ENCODE results near the gene PLXNA2. TPM values are rescaled to one million over a fixed set of nuclear protein-coding genes. Genes with fewer than 3 reads are reported as not detected.

The PLXNA2 gene
- total RNA-seq, 2 experiments from 2014 or later = 0.15 to 0.26 TPM

DNA sequence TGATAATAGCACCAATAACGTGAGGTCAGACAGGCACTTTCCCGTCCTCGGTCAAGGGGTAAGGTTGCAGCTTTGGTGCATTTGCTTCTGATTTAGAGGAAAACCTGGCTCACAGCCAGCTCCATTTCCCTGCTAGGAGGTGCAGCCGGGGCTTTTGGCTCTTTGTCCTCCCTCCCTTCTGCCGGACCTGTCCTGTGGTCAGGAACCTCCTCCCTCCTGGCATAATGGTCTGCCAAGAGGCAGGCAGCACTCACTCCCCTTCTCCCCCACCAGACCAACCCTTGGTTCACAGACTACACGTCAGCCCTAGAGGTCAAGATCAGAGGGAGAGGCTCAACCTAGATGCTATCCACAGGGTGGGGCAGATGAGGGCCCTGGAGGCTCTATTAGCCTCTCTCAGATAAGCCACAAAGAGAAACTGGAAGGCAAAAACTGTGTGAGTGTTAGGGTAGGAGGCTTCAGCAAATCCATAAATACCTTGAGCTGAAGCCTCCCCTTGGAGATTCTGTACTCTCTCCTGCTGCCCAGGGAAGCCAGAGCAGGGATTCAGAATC is 64.8 kb downstream of the PLXNA2 start:
- Mint-ChIP-seq H3K9me3 (ENCODE audit: low read depth) (no peaks in the 10 kb centered on the region), H3K4me1 (peaks cover under 1% of the 10 kb centered on the region), H3K4me3 (no peak overlapping the region), H3K27ac (no peak overlapping the region), H3K36me3 (no peaks in the 10 kb centered on the region), H3K27me3 (peaks cover 25% of the 10 kb centered on the region)
- CTCF ChIA-PET = interaction anchor here (1.2 kb wide), 1 partner anchor 20 kb away, joined by 3 read pairs; no protein-coding TSS in a partner anchor
- ATAC-seq (no peak), DNase-seq (no peak)

DNA sequence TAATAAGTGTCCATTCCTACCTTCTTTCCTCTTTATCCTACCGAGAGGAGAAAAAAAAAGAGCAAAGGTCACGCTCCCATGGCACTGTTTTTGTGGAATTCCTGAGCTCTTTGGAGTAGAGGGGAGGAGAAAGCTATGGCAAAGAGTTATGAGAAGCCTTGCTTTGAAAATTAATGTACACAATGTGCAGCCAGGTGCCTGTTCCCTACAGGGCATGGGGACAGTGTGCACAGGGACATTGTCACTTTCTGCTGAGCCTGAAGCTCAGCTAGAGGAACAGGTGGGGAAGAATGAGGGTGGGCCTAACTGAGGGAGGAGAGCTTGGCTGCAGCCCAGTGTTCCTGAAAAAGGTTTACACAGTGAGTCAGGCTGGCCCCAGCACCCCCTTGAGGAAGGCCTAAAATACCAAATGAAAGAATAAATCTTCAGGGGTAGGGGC is 66.1 kb downstream of the PLXNA2 start:
- Mint-ChIP-seq H3K27me3 (peaks cover 25% of the 10 kb centered on the region), H3K4me3 (no peak overlapping the region), H3K4me1 (no peaks in the 10 kb centered on the region), H3K36me3 (no peaks in the 10 kb centered on the region), H3K27ac (no peak overlapping the region), H3K9me3 (ENCODE audit: low read depth) (no peaks in the 10 kb centered on the region)
- ATAC-seq (no peak), DNase-seq (no peak)
- CTCF ChIA-PET = interaction anchor here (1.2 kb wide), 1 partner anchor 19 kb away, joined by 3 read pairs; no protein-coding TSS in a partner anchor

DNA sequence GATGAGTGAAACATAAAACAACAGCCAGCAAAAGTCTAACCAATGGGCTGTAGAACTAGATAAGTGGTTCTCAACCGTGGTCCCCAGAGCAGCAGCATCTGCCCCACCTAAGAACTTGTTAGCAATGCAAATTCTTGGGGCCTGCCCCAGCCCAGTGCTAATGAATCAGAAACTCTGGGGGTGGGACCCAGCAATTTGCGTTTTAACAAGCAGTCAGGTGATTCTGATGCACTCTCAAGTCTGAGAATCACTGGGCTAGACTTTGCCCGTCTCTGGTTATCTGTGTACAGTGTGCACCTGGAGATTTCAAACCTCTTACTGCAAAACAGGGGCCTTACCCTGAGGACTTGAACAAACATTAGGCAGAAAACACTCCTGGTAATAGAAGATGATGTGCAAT is 66.5 kb downstream of the PLXNA2 start:
- H3K9me3 Mint-ChIP-seq (ENCODE audit: low read depth) = no peaks in the 10 kb centered on the region
- no peak for ATAC-seq
- DNase-seq = no peak
- peaks cover 25% of the 10 kb centered on the region for H3K27me3 Mint-ChIP-seq
- CTCF ChIA-PET = no interaction called here
- no peak overlapping the region for H3K4me3 Mint-ChIP-seq
- H3K4me1 Mint-ChIP-seq = no peaks in the 10 kb centered on the region
- no peak overlapping the region for H3K27ac Mint-ChIP-seq
- H3K36me3 Mint-ChIP-seq = no peaks in the 10 kb centered on the region

DNA sequence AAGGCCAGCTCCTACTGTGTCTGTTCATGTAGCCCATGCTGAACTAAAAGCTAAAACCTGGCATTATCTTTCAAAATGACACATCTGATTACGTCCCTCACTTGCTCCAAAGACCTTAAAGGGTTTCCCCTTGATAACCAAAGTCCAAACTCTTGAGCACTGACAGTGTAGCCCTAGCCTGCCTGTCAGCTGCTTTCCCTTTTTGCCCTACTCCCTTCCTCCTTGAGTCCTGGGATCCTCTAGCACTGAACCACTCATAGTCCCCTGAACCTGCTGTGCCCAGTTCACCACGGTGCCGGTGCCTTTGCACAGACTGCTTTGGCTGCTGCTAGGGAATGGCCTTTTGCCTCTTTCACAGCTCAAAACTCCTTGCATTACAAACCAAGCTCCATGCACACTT is 67.5 kb downstream of the PLXNA2 start:
- H3K27me3 Mint-ChIP-seq = peaks cover 19% of the 10 kb centered on the region
- H3K4me1 Mint-ChIP-seq = no peaks in the 10 kb centered on the region
- no peaks in the 10 kb centered on the region for H3K36me3 Mint-ChIP-seq

DNA sequence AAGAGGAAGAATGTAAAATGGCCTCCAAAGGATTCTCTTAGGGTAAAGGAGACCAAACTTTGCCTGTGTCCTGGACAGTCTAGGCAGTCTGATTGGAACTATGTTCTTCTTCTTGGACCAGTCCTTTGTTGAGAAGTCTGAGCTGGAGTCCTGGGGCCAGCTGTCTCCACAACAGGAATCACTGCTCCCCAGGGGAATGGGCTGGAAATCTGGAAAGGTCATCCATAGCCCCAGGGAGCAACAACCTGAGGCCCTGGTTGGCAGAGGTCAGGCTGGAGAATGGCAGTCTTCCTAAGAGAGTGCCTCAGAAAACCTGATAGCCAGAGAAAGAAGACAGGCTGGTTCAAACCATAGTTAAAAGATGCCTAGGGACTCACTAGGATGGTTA is 68.7 kb downstream of the PLXNA2 start:
- no peak for DNase-seq
- CTCF ChIA-PET = no interaction called here
- ATAC-seq = no peak
- peaks cover 16% of the 10 kb centered on the region for H3K27me3 Mint-ChIP-seq
- no peak overlapping the region for H3K27ac Mint-ChIP-seq
- H3K4me3 Mint-ChIP-seq = no peak overlapping the region
- no peaks in the 10 kb centered on the region for H3K4me1 Mint-ChIP-seq
- no peaks in the 10 kb centered on the region for H3K9me3 Mint-ChIP-seq (ENCODE audit: low read depth)
- H3K36me3 Mint-ChIP-seq = no peaks in the 10 kb centered on the region

More for the DNA sequence above, 67.5 kb downstream of the PLXNA2 start:
- ATAC-seq (no peak), DNase-seq (no peak)
- H3K9me3 Mint-ChIP-seq (ENCODE audit: low read depth) = no peaks in the 10 kb centered on the region
- no peak overlapping the region for H3K27ac Mint-ChIP-seq
- H3K4me3 Mint-ChIP-seq = no peak overlapping the region
- CTCF ChIA-PET = no interaction called here

DNA sequence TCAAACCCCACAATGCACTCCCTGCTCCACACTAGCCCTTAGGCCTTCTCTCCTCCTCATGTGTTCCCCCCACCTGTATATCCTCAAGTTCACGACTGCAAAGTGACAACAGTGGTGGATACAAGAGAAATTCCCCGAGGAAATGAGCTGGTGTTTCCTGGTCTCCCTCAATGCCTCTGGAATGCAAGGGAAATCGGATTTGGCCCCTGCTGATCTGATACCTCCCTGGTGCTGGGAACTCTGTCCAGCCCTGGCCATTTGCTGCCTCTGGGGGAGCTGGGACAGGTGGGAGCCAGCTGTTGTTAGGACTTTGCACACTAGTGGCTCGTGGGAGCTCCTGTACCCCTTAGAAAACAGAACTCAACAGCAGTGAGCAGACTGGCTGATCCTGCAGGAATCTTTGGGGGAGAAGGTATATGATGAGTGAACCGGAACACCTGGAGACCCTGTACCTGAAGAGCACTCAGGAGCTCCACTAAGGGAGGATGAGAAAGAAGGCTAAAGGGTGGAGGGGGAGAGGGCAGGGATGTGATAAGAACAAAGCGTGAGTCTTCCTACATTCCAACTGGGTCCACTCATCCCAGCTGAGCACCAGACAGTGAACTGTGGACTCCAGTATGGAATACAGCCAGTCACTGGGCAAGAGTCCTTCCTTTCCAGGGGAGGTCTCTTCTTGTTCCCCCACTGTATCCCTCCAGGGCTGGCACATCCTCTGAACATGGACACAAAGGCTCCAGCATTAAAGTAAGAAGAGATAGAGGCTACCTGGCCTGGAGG is 69.3 kb downstream of the PLXNA2 start:
- H3K4me1 Mint-ChIP-seq = no peaks in the 10 kb centered on the region
- no peak overlapping the region for H3K4me3 Mint-ChIP-seq
- no peaks in the 10 kb centered on the region for H3K9me3 Mint-ChIP-seq (ENCODE audit: low read depth)

DNA sequence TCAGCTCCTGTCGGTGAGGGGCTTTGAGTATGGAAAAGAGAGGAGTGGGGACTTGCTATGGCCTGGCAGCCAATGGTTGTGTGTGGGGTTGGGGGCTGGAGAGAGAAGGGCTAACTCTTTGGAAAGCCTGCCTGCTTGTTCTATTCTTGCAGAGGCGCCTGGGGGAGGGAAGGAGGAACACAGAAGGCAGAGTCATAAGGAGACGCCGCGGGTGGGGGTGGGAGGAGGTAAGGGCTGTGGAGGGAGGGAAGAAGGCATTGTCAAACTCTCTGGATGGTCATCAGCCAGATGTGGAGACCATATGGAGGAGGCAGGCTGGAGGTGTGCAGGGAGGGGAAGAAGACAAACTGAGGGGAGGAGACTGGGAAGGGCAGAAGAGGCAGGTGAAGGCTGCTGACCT is 70.0 kb downstream of the PLXNA2 start:
- CTCF ChIA-PET = no interaction called here
- ATAC-seq (no peak), DNase-seq (no peak)
- peaks cover 16% of the 10 kb centered on the region for H3K27me3 Mint-ChIP-seq
- H3K27ac Mint-ChIP-seq = no peak overlapping the region
- no peaks in the 10 kb centered on the region for H3K4me1 Mint-ChIP-seq
- H3K36me3 Mint-ChIP-seq = no peaks in the 10 kb centered on the region
- no peaks in the 10 kb centered on the region for H3K9me3 Mint-ChIP-seq (ENCODE audit: low read depth)
- H3K4me3 Mint-ChIP-seq = no peak overlapping the region

More for the DNA sequence above, 69.3 kb downstream of the PLXNA2 start:
- DNase-seq (no peak), ATAC-seq (no peak)
- peaks cover 14% of the 10 kb centered on the region for H3K27me3 Mint-ChIP-seq
- CTCF ChIA-PET = no interaction called here
- H3K36me3 Mint-ChIP-seq = no peaks in the 10 kb centered on the region
- H3K27ac Mint-ChIP-seq = no peak overlapping the region

DNA sequence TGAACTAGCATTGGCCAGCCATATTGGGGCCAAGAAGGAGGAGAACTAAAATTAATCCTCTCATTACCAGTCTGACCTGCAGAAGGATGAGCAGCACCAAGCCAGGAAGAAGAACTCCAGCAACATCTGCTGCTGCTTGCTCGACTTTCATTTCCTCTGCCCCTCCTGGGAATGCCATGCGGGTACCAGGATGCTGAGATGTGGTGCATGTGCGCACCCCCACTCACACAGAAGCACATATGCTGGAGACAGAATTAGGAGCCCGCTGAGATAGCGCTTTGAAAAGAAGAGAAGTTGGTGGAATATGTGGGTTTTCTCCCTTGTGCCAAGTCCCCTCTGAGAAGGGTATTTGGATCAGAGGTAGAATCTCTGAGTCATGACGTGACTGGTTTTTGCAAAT is 70.4 kb downstream of the PLXNA2 start:
- H3K4me1 Mint-ChIP-seq = no peaks in the 10 kb centered on the region
- no peaks in the 10 kb centered on the region for H3K36me3 Mint-ChIP-seq
- H3K27me3 Mint-ChIP-seq = peaks cover 13% of the 10 kb centered on the region
- DNase-seq (no peak), ATAC-seq (no peak)
- no peak overlapping the region for H3K4me3 Mint-ChIP-seq
- H3K9me3 Mint-ChIP-seq (ENCODE audit: low read depth) = no peaks in the 10 kb centered on the region
- no peak overlapping the region for H3K27ac Mint-ChIP-seq
- CTCF ChIA-PET = no interaction called here

DNA sequence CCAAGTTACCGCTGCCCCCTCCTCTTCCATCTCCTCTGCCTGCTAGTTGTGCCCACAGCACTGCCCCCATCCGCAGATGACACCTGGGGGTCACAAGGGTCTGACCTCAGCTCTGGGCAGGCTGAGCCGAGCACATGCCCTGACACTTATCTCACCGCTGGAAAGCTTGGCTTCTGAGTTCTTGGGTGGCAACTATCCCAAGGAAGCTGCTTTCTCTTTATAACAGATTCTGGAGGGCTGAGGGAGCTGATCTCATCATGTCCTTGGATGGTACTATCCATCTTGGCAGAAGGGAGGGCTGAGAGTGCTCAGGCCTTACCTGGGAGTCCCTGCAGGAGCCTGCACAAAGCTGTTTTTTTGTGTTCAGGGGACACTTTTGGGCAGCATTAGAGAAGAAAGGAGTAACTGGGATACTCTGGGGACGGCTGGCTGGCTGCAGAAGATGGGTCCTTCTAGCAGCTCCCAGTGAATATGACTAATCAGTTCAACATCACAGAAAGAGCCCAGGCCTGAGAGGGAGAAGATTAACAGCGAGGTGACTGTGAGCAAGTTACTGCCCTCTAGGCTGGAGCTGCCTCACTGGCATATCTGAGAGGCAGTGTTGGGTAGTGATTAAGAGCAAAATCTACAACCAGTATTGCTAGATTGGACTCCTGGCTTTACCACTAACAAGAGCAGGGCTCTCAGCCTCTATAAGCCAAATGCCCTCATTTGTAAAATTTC is 71.6 kb downstream of the PLXNA2 start:
- ATAC-seq = no peak
- H3K27me3 Mint-ChIP-seq = peaks cover 12% of the 10 kb centered on the region
- no peaks in the 10 kb centered on the region for H3K36me3 Mint-ChIP-seq
- no peaks in the 10 kb centered on the region for H3K9me3 Mint-ChIP-seq (ENCODE audit: low read depth)
- H3K4me3 Mint-ChIP-seq = no peak overlapping the region
- CTCF ChIA-PET = no interaction called here
- no peak overlapping the region for H3K27ac Mint-ChIP-seq
- H3K4me1 Mint-ChIP-seq = no peaks in the 10 kb centered on the region
- DNase-seq = no peak

DNA sequence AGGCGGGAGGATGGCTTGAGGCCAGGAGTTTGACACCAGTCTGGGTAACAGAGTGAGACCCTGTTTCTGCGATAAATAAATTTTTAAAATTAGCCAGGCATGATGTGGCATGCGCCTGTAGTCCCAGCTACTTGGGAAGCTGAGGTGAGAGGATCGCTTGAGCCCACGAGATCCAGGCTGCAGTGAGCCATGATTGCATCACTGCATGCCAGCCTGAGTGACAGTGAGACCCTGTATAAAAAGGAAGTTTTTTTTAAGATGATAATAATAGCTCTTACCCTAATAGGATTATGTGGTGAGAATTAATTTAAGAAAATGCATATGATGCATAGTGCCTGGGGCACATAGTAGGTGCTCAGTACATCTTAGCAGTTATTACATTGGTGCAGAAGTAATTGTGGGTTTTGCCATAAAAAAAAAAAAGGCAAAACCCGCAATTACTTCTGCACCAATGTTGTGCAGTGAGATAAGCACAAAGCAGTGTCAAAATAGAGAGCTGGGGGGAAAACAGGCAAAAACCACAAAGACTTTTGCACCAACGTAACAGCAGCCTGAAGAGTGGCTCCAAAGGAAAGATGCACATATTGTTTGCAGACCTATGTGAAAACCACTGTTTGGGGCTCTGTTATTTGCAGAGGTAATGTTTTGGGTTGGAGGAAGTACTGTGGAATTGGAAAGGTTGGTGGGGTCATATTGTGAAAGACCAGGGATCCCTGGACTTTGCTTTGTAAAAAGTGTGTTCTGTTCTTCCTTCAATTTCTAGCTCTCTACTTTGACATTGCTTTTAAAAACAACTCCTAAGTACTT is 72.4 kb downstream of the PLXNA2 start:
- Mint-ChIP-seq H3K36me3 (no peaks in the 10 kb centered on the region), H3K4me1 (no peaks in the 10 kb centered on the region), H3K27ac (no peak overlapping the region), H3K9me3 (ENCODE audit: low read depth) (no peaks in the 10 kb centered on the region), H3K4me3 (no peak overlapping the region), H3K27me3 (peaks cover 10% of the 10 kb centered on the region)
- DNase-seq (no peak), ATAC-seq (no peak)
- CTCF ChIA-PET = no interaction called here

DNA sequence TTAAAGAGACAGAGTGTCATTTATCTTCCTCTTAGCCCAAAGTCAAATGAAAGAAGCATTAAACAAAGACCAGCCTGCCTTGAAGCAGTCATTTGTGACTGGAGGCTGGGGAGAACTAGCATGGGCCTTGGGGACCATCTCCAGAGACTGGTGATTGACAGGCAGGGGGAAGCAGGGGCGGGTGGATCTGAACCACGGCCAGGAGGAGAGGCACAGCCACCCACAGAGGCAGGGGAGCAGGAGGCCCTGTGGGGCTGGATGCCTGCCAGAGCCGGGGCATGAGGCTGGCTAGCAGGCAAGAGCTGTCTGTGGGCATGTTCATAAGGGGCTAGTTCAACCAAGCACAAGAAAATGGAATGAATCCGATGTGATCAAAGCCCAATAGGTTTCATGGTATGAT is 73.9 kb downstream of the PLXNA2 start:
- Mint-ChIP-seq H3K9me3 (ENCODE audit: low read depth) (no peaks in the 10 kb centered on the region), H3K4me3 (no peak overlapping the region), H3K27ac (no peak overlapping the region), H3K27me3 (peaks cover 10% of the 10 kb centered on the region), H3K36me3 (no peaks in the 10 kb centered on the region), H3K4me1 (no peaks in the 10 kb centered on the region)
- CTCF ChIA-PET = no interaction called here
- DNase-seq (no peak), ATAC-seq (no peak)

DNA sequence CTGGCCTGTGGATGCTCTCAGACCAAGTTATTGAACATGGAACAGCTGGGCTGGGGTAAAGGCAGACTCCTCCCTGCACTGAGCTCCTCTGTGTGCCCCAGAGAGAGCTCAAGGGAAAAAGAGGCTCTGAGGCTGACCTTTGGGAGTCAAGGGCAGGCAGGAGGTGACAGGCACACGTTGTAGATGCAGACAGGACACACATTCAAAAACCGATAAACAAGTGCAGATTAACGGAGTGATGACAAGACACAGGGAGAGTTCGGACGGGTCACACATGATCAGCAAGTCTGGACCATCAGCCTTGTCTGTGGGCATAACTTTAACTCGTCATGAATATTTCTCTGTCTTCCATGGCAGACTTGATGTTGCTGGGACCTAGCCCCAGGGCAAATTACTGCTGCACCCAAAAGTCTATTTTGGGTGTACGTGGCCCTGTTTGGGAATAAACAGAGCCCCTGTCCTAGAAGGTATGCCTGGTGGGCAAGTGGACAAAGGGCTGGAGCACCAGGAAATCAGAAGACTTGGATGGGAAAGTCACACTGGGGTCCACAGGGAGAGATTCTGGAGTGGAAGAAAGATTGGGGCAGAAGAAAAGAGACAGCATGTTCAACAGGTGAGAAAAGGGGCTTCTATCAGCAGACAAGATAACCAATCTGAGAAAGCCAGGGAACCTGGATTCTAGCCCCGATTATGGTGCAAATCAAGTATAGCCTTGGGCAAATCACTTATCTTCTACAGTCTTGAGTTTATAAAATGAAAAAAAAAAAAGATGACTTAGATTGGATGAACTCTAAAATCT is 74.9 kb downstream of the PLXNA2 start:
- no peak overlapping the region for H3K4me3 Mint-ChIP-seq
- no peaks in the 10 kb centered on the region for H3K9me3 Mint-ChIP-seq (ENCODE audit: low read depth)
- DNase-seq = no peak
- CTCF ChIA-PET = no interaction called here
- H3K4me1 Mint-ChIP-seq = no peaks in the 10 kb centered on the region
- no peak for ATAC-seq
- no peak overlapping the region for H3K27ac Mint-ChIP-seq
- H3K27me3 Mint-ChIP-seq = peaks cover 19% of the 10 kb centered on the region
- H3K36me3 Mint-ChIP-seq = no peaks in the 10 kb centered on the region
